Suprapubic skin (tissue), 4 donors: Measurements from ENCODE around the gene MIER2. TPM values are rescaled to one million over a fixed set of nuclear protein-coding genes. Genes with fewer than 3 reads are reported as not detected.
A peak's percentile ranks its signal among the peaks of the same experiment; 100 is the strongest.
"Not testable (repeated sequence)": the region's sequence is repeated elsewhere in the genome, so short reads cannot be mapped to it uniquely, and the experiment has no call there.

Source experiments
- DNase-seq, 2 donors: peaks; one replicate each; pipeline ENCODE4 v3.0.0-alpha.2; 2019; ENCODE audit warnings: low spot score in 2 of 2
- H3K27ac ChIP-seq: fragments of 200-600 bp; sonication (generic); one replicate; pipeline ENCODE4 v1.5.1; 2019
- H3K27me3 ChIP-seq: fragments of 200-600 bp; sonication (generic); one replicate; pipeline ENCODE4 v1.5.1; 2019
- H3K36me3 ChIP-seq: fragments of 200-600 bp; sonication (generic); one replicate; pipeline ENCODE4 v1.5.1; 2019
- H3K4me1 ChIP-seq: fragments of 200-600 bp; sonication (generic); one replicate; pipeline ENCODE4 v1.5.1; 2019
- H3K4me3 ChIP-seq: fragments of 200-600 bp; sonication (generic); one replicate; pipeline ENCODE4 v1.5.1; 2019; ENCODE audit warnings: mild to moderate bottlenecking
- H3K9me3 ChIP-seq: fragments of 200-600 bp; sonication (generic); one replicate; pipeline ENCODE4 v1.5.1; 2019
- CTCF ChIP-seq, 2 donors: fragments of 200-600 bp in 1 of 2; fragments of 450-650 bp in 1 of 2; sonication (generic) in 1 of 2; IDR thresholded peaks; one replicate each; pipeline ENCODE4 v1.5.1; 2016 to 2019; ENCODE audit warnings: antibody characterized with exemption in 2 of 2, mild to moderate bottlenecking in 1 of 2, moderate library complexity in 1 of 2
- EP300 ChIP-seq: sonication (generic); formaldehyde crosslinking; IDR thresholded peaks from one replicate; pipeline ENCODE4 v1.6.1; 2017; ENCODE audit warnings: antibody characterized with exemption
- POLR2A ChIP-seq, 2 donors: fragments of 450-650 bp; IDR thresholded peaks; one replicate each; pipeline ENCODE4 v1.6.1; 2017; ENCODE audit warnings: antibody characterized with exemption in 2 of 2, mild to moderate bottlenecking in 2 of 2, moderate library complexity in 2 of 2
- POLR2AphosphoS5 ChIP-seq, 3 donors: sonication (generic); formaldehyde crosslinking; IDR thresholded peaks; one replicate each; pipeline ENCODE4 v1.6.1; 2017; ENCODE audit warnings: antibody characterized with exemption in 3 of 3
- WGBS: methylation state at CpG from one replicate; pipeline ENCODE4 v1.1.5; 2018; 5-methylcytosine and 5-hydroxymethylcytosine counted together
- total RNA-seq, 4 donors: library from RNA; depleted of rRNA; stranded (reverse); fragments of >200 nt; gene quantifications; one replicate each; pipeline ENCODE4 v1.1.0, GENCODE V29; 2016

The MIER2 gene
- total RNA-seq, 4 donors from 2014 or later = 17.5 to 55.7 (median 44.8) TPM

DNA sequence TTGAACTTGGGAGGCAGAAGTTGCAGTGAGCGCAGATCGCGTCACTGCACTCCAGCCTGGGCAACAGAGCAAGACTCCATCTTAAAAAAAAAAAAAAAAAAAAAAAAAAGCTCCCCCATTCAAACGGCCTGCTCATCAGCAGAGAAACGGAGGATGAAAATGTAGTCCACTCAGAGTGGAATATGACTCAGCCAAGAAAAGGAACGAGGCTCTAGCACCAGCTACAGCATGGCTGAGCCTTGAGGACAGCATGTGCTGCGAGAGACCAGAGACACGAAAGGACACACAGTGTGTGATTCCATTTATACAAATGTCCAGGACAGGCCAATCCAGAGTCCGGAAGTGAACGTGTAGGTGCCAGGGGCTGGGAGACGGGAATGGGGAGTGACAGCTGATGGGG lies 18.1 kb upstream of the MIER2 start:
- H3K27me3 ChIP-seq = peaks cover 44% of the 10 kb centered on the region
- H3K27ac ChIP-seq = no peak overlapping the region
- no peak overlapping the region for H3K4me3 ChIP-seq
- no peaks in the 10 kb centered on the region for H3K4me1 ChIP-seq
- no peaks in the 10 kb centered on the region for H3K36me3 ChIP-seq
- DNase-seq = no peak
- no peaks in the 10 kb centered on the region for H3K9me3 ChIP-seq
- TF ChIP-seq EP300 (no peak), CTCF (IDR thresholded peaks at IDR 0.05) (no peak), POLR2AphosphoS5 (IDR thresholded peaks at IDR 0.05) (no peak), POLR2A (IDR thresholded peaks at IDR 0.05) (no peak)
- WGBS = 81% methylated on average over 11 of the region's 11 CpGs

GRCh38 chr19:362154-362553 lies 17.6 kb upstream of the MIER2 start:
- TF ChIP-seq CTCF (IDR thresholded peaks at IDR 0.05) = no peak
- no peak overlapping the region for H3K27ac ChIP-seq
- H3K27me3 ChIP-seq = peaks cover 41% of the 10 kb centered on the region
- DNase-seq = no peak
- H3K4me1 ChIP-seq = no peaks in the 10 kb centered on the region
- 83% methylated on average over 11 of the region's 11 CpGs for WGBS
- no peaks in the 10 kb centered on the region for H3K9me3 ChIP-seq
- H3K4me3 ChIP-seq = no peak overlapping the region
- H3K36me3 ChIP-seq = no peaks in the 10 kb centered on the region

DNA sequence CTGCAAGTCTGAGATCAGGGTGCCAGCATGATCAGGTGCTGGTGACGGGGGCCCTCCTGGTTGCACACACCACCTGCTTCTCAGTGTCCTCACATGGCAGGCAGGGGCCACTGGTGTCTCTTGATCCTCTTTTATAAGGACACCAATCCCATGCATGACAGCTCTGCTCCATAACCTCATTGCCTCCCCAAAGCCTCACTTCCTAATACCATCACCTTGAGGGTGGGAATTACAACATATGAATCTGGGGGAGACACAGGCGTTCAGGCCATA lies 15.0 kb upstream of the MIER2 start:
- H3K27ac ChIP-seq = no peak overlapping the region
- TF ChIP-seq POLR2AphosphoS5 (IDR thresholded peaks at IDR 0.05) (no peak), POLR2A (IDR thresholded peaks at IDR 0.05) (no peak), CTCF (IDR thresholded peaks at IDR 0.05) (no peak), EP300 (no peak)
- WGBS = 79% methylated on average over 2 of the region's 2 CpGs
- H3K9me3 ChIP-seq = peaks cover under 1% of the 10 kb centered on the region
- DNase-seq = no peak
- H3K36me3 ChIP-seq = no peaks in the 10 kb centered on the region
- H3K27me3 ChIP-seq = peaks cover 28% of the 10 kb centered on the region
- H3K4me1 ChIP-seq = no peaks in the 10 kb centered on the region
- no peak overlapping the region for H3K4me3 ChIP-seq

DNA sequence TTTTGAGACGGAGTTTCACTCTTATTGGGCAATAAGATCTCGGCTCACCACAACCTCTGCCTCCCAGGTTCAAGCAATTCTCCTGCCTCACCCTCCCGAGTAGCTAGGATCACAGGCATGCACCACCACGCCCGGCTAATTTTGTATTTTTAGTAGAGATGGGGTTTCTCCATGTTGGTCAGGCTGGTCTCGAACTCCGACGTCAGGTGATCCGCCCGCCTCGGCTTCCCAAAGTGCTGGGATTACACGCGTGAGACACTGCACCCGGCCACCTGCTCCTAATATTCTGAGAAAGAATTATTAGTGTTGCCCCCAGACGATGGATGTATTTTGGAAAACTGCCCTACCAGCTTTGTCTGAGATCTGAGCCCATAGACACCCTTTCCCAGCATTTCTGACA lies 10.9 kb upstream of the MIER2 start:
- H3K27ac ChIP-seq = not testable (repeated sequence)
- WGBS = 85% methylated on average over 15 of the region's 15 CpGs

GRCh38 chr19:355134-355533 lies 10.5 kb upstream of the MIER2 start:
- no peak overlapping the region for H3K27ac ChIP-seq
- 76% methylated on average over 4 of the region's 4 CpGs for WGBS
- H3K36me3 ChIP-seq = no peaks in the 10 kb centered on the region
- TF ChIP-seq CTCF (IDR thresholded peaks at IDR 0.05) = no peak
- TF ChIP-seq EP300 = no peak
- TF ChIP-seq POLR2A (IDR thresholded peaks at IDR 0.05) = no peak
- no peak for TF ChIP-seq POLR2AphosphoS5 (IDR thresholded peaks at IDR 0.05)
- peaks cover 19% of the 10 kb centered on the region for H3K27me3 ChIP-seq
- H3K4me1 ChIP-seq = no peaks in the 10 kb centered on the region
- H3K4me3 ChIP-seq = no peak overlapping the region
- H3K9me3 ChIP-seq = peaks cover 3% of the 10 kb centered on the region
- DNase-seq = no peak

More for the DNA sequence above, 10.9 kb upstream of the MIER2 start:
- not testable (repeated sequence) for H3K9me3 ChIP-seq, H3K4me1 ChIP-seq, H3K4me3 ChIP-seq, H3K36me3 ChIP-seq
- H3K27me3 ChIP-seq = peaks cover 19% of the 10 kb centered on the region
- peak in 1 of 2 donors; percentile 30 for DNase-seq

DNA sequence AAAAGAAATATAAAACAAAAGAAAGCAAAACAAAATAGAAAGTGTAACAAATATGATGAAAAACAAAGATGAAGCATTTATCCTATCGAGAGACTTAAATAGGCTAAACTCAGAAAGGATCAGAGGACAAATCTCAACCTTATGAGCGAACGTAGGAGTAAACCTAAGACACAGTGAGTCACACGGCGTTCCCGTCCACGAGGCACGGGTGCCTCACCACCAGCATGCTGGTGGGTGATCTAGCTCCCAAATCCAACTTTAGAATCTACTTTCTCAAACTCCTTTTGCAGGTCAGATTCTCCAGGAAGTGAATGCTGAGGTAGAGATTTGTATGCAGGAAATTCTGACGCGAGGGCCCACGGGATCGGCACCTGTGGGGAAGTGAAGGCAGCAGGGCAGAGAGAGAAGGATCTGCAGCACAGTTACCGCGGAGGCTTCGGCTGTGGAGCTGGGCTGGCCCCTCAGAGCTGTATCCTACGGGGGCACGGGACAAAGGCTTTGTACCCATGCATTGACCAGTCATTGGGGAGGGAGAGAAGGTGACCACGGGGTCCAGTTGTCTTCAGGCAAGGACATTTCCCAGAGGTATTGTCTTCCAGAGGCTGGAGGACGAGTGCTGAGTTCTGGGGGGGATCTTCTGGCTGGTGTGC lies 7.5 kb upstream of the MIER2 start:
- peak in 1 of 2 donors; percentile 20 for DNase-seq
- Histone ChIP-seq H3K4me3 (no peak overlapping the region), H3K27ac (no peak overlapping the region), H3K4me1 (no peaks in the 10 kb centered on the region), H3K36me3 (no peaks in the 10 kb centered on the region), H3K9me3 (peaks cover 3% of the 10 kb centered on the region), H3K27me3 (no peaks in the 10 kb centered on the region)
- whole genome bisulfite sequencing = 65% methylated on average over 19 of the region's 19 CpGs
- TF ChIP-seq EP300 = no peak
- TF ChIP-seq POLR2A (IDR thresholded peaks at IDR 0.05) = no peak
- TF ChIP-seq POLR2AphosphoS5 (IDR thresholded peaks at IDR 0.05) = no peak
- TF ChIP-seq CTCF (IDR thresholded peaks at IDR 0.05) = no peak
